Neural cell (in vitro differentiated cells): ENCODE results near the gene RWDD4.

Experiments used
- CTCF ChIP-seq: fragments of 450-650 bp; IDR thresholded peaks from 2 replicates; pipeline ENCODE4 v1.5.1; 2014; ENCODE audit warnings: antibody characterized with exemption, mild to moderate bottlenecking, moderate library complexity; ENCODE audit not compliant: poor library complexity, severe bottlenecking
- EP300 ChIP-seq: fragments of 450-650 bp; conservative IDR thresholded peaks from 2 replicates; pipeline ENCODE4 v1.6.1; 2014; ENCODE audit warnings: antibody characterized with exemption, mild to moderate bottlenecking, moderate library complexity; ENCODE audit not compliant: poor library complexity, severe bottlenecking
- EZH2 ChIP-seq: fragments of 200-600, 300-800 bp; shearing (Covaris generic), sonication (generic); IDR thresholded peaks from 2 replicates; pipeline ENCODE4 v1.6.1; 2014; ENCODE audit warnings: antibody characterized with exemption, low read length, borderline replicate concordance, mild to moderate bottlenecking; ENCODE audit not compliant: insufficient read depth, poor library complexity, severe bottlenecking
- MXI1 ChIP-seq: fragments of 450-650 bp; conservative IDR thresholded peaks from 2 replicates; pipeline ENCODE4 v1.6.1; 2014; ENCODE audit warnings: antibody characterized with exemption, mild to moderate bottlenecking; ENCODE audit not compliant: poor library complexity, severe bottlenecking
- POLR2AphosphoS5 ChIP-seq: IDR thresholded peaks from 2 replicates; pipeline ENCODE4 v1.6.1; 2012
- REST ChIP-seq: IDR thresholded peaks from 2 replicates; pipeline ENCODE4 v1.6.1; 2012; ENCODE audit warnings: borderline replicate concordance
- TAF1 ChIP-seq: IDR thresholded peaks from 2 replicates; pipeline ENCODE4 v1.6.1; 2012; ENCODE audit warnings: low read depth

DNA sequence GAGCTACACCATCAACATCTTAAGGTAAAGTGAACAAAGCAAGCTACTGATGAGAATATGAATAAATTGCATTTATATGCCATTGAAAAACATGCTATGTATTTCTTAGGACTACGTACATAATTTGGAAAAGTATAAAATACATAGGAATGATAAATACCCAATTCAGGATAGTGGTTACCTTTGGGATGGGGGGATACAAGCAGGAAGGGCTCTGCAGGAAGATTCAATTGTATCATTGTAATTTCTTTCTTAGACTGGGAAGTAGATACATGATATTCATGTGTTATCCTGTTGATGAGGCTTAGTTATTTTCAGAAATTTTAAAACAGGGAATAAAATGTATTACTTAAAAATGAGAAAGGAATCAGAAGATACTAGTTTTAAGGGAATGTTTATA, 43.5 kb upstream of the RWDD4 start:
- TF ChIP-seq REST (no peak), MXI1 (no peak), EZH2 (no peak), CTCF (no peak), TAF1 (no peak), POLR2AphosphoS5 (no peak), EP300 (no peak)
